NOMO-1 (cell line): Measurements from ENCODE around the gene VWA5B1.

Experiments
- DNase-seq, 2 experiments: peaks; one replicate each; lab custom pipeline; 2025; ENCODE audit not compliant: unreplicated experiment in 2 of 2; lab: John Stamatoyannopoulos, UW

The VWA5B1 gene

DNA sequence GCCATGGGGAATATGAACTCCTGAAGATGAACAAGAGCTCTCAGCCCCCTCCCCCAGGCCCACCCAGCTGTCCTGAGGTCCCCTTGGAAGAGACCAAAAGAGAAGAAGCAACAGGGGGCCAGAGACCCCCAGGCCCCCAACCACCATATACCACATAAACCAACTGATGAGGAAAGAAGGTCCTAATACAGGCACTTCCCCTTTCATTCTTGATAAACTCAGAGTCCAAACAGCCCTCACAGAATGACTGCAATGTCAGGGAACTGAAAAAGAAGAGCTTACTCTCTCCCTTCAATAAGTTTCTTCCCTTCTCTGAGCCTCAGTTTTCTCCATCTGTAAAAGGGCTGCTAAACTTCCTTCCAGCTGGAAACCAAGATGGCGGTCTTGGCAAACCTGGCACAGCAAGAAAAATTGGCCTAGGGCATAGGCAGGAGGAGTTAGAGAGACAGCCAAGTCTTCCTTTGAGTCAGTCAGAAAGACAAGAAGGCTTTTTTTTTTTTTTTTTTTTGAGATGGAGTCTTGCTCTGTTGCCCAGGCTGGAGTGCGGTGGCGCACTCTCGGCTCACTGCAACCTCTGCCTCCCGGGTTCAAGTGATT is 90.5 kb downstream of the VWA5B1 start:
- peak; percentile 7 to 61 for DNase-seq

DNA sequence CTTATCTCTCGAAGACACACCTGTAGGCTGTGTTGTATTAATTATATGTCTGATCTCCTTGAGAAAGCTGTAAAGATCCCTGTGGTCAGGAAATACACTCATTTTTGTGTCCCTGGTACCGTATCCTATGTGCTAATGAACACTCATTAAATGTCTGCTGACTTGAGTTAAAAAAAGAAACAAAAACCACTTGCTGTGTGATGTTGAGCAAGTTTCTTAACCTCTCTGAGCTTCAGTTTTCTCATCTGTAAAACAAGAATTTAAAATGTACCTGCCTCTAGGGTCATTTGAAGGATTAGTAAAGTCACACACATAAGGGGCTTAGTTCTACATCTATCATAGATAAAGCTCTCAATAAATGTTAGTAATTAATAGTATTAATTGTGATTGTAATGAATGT is 91.3 kb downstream of the VWA5B1 start:
- no peak for DNase-seq

DNA sequence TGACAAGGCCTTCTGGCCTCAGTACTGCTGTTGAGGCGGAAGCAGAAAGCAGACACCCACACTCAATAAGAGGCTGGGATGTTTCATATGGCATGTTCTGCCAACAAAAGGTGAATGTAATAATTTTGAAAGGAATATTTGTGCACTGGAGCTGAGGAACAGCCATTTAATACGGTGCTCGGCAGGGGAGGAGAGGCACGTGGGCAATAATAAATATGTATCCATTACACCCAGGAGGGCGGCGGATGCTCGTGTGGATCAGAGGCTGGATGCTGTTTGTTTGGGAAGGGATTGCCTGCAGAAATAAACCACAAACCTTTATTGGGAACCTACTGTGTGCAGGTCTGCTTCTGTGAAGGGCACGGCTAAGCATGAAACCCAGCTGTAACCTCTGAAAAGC is 92.0 kb downstream of the VWA5B1 start:
- DNase-seq = no peak

DNA sequence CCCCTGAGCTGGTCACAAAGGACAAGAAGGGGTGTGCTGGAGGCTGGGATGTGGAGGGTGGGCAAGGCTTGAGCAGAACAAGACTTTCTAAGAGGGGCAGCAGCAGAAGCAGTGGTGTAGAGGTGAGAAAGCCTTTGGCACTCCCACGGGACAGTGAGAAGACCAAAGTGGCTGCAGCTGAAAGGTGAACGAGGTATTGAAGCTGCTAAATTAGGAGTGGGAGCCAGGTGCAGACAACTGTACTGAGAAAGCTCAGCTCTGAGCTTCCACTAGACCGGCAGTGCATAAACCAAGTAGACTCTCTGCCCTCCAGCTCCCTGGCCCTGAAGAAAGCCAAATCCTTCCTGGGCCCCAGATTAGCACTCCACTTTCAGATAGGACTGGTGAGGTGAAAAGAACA is 93.0 kb downstream of the VWA5B1 start:
- no peak for DNase-seq

DNA sequence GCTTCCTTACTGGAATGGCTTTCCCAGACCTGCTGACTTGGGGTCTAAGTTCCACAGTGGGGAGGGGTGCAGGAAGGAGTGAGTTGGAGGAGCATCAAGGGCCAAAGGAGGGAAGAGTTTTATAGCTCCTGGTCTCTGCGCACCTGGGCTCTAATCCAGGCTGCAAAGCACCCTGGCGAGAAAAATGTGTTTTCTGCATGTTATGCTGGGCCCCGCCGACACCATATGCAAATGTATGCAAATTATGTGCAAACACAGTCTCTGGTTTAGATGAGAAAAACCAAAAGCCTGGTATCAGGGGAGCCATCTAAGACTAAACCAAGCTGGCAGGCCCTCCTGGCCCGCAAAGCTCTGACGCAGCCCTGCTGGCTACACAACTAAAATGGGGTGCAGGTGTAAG is 95.0 kb downstream of the VWA5B1 start:
- no peak for DNase-seq

DNA sequence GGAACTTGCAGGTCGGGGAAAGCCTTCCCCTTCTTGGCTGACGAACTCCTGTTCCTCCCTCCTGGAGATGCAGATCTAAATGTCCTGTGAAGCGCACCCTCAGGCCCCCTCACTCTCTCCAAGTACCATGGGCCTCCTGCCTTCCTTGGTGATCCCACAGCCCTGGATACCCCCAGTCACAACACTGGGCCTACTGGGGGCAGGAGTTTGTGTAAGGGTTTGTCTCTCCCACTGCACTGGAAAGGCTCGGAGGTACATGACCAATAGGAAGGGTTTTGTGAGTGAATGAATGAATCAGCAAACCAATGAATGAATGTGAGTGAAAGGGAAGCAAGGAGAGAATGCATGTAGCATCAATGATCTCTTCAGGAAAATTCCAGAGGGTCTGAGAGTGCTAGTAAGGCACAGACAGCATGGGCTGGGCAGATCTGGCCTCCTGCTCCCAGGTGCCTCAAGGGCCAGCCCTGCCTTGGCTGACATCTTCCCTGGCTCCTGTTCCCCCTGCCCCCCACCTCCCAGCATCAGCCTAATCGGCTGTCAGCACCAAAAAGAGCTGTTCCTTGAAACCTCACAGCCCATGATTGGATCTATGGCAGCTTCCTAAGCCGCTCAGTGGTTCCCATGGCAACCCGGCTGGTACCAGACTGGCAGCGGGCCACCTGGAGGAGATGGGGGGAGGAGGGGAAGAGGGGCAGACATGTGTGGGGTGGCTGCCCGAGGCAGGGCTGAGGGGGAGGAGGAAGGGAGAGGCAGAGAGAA is 95.8 kb downstream of the VWA5B1 start:
- DNase-seq = no peak

DNA sequence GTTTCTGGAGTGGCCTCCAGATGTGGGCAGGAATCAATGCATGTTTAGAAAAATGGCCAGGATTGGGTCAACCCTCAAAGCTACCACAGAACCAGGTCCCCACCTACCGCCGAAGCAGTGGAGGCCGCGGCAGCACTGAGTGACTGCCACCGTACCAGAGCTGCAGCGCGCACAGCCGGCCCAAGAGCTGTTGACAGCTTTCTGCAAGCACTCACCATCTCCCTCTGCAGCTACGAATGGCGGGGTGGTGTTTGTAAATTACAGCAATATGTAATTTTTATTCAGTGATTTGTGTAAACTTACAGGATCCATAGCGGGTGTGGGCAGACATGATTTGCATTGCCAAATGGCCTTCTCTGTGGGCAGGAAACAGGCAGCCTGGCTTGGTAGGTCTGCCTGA is 98.9 kb downstream of the VWA5B1 start:
- DNase-seq = no peak

DNA sequence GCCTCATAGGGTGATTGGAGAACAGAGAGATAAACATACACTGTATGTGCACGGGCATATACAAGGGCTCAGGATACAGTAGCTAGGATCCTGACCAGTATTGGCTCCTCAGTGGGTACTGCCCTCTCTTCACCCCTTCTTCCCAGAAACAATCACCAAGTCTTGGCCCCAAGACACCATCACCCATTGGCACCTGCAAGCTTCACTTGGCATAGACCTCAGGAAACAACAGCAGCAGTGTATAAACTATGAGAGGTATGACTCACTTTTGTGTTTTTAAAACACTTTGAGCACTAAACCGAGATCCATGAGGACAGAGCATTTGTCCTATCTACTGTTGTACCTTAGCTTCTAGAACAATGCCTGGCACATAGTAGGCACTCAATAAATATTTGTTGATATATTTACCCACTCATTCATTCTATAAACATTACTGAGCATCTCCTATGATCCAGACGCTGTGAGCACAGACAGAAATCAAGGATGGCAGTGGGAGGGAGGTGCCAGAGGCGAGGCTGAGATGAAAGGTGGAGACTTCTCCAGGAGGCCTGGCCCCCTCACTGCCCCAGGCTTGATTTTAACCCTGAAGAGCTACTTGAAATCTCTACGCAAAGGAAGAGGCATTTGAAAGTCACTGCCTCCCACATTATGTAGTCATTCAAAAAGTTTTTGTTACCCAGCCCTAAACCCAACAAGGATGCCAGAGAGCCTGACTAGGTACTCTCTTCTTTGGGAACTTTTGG is 100.1 kb downstream of the VWA5B1 start:
- DNase-seq = no peak

DNA sequence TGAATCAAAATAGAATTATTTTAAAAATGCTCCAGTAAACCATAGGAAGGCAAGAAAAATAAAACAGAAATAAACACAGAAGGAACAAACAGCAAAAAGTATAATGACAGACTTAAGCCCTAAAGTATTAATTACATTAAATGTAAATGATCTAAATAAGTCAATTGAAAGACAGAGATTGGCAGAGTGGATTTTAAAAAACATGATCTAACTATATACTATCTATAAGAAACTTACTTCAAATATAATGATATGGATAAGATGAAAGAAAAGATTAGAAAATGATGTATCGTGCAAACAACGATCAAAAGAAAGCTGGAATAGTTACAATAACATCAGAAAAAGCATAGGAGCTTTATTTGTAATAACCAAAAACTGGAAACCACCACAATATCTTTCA is 104.6 kb downstream of the VWA5B1 start:
- DNase-seq = no peak

DNA sequence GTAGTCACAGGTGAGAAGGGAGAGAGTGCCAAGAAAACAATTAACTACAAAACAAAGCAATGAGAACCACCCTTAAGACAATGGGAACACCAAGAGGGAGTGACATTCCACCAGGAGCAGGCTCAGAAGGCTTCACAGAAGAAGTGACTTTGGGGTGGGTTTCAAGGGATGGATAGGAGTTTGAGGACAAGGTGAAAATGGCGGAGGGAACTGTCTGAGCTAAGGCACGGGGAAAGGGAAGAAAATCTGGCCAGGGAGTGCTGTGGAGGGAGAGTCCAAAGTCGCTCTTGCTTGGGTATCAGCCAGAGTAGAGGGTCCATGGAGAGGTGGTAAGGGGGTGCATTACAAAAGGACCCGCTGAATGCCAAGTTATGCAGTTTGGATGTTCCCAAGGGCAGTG is 108.1 kb downstream of the VWA5B1 start:
- no peak for DNase-seq

DNA sequence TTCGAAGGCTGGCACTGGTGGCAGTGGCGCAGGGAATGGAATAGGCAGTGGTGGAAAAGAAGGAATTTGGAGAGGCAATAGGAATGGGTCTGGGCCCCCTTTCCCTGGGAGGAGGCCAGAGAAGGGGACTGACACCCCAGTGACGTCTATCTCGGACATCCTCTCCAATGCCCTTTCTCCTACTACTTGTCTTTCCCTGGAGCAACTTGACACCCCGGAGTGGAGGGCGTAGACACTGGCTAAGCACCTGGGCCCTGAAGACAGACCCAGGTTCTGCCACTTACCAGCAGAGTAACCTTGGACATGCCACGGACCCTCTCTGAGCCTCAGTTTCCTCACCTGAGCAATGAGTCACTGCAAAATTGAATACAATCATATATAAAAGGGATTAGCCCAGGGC is 108.5 kb downstream of the VWA5B1 start:
- DNase-seq = no peak

DNA sequence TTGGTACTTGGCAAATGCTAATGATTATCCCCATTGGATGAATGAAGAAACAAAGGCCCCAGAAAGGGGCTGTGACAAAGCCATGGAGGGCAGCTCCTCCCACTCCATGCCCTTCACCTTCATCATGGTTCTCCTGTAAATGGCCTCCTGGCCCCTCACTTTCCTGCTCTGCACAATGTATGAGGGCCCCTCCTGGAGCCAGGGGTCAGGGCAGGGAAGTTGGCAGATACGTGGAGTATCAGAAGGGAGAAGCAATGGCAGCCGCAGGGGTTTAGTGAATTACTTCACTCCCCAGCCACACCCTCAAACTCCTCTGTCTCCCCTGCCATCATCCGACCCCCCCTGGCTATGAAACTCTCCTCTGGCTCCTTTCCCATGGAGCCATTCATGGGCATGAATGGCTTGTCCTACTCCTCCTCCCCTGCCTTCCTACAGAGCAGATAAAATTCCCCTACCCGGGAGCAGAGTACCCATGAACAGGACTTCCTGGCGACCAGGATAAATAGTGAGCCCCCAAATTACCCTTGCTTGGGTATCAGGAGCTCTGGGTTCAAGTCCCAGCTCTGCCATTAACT is 109.0 kb downstream of the VWA5B1 start:
- no peak for DNase-seq

DNA sequence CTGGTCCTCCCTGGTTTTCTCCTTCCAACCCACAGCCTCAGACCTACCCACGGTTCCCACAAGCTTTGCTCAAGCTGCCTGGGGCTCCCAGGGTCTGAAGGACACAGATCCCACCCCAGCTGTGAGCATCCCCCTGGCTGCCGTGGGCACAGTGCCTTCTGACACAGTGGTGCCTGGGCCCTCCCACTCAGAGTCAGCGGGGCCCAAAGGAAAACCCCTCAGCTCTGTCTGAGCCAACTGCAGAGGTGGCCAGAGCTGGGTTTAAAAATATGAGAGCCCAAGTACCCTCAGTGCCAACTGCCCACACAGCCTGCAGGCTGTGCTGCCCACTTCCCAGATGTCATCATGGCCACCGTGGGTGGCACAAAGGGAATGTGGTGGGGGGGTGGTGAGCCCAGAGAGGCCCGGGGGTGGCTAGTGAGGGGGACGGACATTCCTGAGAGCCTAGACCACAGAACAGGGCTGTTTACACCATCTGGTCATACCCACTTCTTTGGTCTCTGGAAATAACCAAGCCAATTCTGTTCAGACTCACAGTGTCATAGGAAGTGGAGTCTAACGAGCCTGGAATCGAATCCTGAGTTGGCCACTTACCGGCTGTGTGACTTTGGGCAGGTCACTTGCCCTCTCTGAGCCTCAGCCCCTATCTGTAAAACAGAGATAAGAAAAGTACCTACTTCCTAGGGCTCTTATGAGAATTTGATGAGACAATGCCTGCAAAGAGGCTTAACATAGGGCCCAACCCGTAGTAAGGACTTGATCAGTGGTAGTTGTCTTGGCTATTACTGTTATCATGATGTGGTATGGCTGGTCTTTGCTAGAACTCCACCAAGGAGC is 109.9 kb downstream of the VWA5B1 start:
- DNase-seq = no peak

DNA sequence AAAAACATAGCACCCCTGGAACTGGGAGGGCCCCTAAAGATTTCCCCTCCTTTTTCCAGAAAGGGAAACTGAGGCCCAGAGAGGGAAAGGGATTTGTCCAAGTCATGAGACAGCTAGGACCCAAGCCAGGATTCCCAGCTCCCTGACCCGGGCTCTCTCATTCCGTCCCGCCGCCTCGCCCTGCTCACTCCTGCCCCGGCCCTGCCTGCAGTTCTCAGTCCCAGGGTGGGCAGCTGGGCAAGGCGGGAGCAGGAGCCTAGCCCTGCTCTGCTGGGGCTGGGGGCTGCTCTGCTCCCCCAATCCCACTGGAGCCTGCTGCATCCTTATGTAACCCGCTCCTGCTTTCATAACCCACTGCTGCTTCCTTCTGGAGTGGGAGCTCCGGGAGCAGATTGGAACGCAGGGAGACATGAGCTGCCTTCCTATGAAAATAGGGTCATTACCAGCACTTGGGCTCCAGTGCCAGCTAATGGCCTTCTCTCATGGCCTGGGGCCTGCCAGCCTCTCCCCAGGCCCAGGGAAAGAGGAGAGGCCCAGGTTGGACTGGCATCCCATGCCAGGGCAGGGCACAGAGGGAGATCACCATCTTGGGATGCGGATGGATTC is 110.8 kb downstream of the VWA5B1 start:
- no peak for DNase-seq

DNA sequence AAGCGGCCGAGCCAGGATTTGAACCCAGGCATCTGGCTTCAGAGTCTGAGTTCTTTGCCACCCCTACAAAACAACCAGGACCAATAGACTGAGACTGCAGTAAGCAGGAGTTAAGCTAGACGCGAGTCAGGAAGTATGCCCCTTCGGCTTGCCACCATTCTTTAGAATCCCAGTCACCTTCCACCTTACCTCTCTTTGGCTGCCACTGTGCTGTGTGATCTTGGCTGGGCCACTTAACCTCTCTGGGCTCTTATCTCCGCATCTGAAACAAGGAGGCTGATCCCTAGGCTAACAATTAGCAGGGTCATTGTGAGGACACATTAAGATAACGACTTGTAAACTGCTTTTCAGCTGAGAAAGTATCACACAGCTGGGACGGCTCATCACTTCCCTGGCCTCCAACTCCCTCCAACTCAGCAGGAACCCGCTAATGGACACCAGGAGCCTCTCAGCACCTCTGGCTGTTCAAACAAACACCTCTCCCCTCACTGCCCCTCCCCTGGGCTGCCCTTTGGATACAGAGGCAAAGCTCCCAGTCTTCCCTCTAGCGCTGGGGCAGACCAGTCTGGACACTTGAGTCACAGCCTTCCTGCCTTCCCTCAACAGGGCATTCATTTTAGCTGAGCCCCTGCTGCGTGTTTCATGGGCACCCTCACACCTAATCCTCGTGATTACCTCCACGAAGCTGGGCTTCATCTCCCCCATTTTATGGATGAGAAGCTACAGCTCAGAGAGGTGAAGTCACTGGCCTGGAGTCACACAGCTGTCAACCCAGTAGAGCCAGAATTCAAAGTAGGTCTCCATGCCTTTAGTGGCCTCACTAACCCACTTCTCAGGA is 112.1 kb downstream of the VWA5B1 start:
- no peak for DNase-seq

DNA sequence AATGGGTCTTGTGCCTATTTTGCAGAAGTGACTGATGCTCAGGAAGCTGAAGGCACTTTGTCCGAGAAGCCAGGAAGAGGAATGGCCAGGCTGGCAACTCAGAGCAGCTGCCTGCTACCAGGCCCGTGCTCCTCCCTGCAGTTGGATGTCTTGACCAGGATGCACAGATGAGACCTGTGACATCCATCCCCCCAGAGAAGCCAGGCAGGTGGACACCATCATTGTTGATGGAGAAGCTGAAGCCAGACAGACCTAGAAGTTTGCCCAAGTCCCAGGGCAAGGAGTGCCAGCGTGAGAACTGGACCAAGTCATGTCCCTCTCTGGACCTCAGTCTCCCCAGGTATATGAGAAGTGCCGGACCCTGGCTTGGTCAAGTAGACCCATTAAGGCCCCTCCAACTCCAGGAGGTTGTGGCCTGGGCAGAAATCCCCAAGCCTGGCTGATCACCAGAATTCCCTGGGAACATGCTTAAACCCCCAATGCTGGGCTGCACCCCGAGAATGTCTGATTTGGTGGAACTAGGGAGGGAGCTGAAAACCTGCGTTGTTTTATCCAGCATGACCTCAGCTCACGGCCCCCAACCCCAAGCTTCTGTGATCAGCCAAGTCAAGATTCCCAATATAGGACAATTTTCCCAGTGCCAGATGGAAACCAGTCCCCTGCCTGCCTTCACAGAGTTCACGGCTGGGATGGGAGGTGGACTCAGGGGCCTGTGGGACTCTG is 112.9 kb downstream of the VWA5B1 start:
- DNase-seq = no peak

DNA sequence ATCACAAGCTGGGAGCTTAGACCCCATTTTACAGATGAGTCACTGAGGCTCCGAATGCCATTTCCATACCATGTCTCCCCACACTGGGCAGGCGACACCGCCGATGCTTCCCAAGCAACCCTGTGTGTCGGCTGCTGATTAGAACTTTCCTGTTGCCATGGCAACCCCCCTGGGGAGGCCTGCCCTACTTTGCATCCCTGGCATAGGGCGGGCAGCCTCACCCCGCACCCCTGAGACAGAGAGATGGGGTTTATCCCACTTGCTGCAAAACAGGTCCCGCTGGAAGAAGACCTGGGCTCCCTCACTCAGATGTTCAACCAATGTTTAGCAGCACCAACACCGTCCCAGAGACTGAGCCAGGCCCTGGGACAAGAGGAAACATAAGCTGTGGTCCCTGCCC is 113.8 kb downstream of the VWA5B1 start:
- no peak for DNase-seq
